Esophagus squamous epithelium (tissue), 5 donors: ENCODE data around the gene CDK12. TPM values are rescaled to one million over a fixed set of nuclear protein-coding genes. Genes with fewer than 3 reads are reported as not detected.
"Not testable (repeated sequence)": the region's sequence is repeated elsewhere in the genome, so short reads cannot be mapped to it uniquely, and the experiment has no call there.

Source experiments
- DNase-seq: peaks from one replicate; lab custom pipeline; 2025; lab: John Stamatoyannopoulos, UW
- H3K27ac ChIP-seq, 4 donors: fragments of 200-600 bp; sonication (generic); one replicate each; pipeline ENCODE4 v1.5.1; 2016 to 2019; ENCODE audit warnings: mild to moderate bottlenecking in 1 of 4
- H3K27me3 ChIP-seq, 4 donors: fragments of 200-600 bp; sonication (generic); 1 replicate in 3 of 4; 2 replicates in 1 of 4; pipeline versions ENCODE4 v1.5.1 to v1.6.0; 2017 to 2021; ENCODE audit warnings: antibody characterized with exemption in 1 of 4
- H3K36me3 ChIP-seq, 3 donors: fragments of 200-600 bp; sonication (generic); one replicate each; pipeline ENCODE4 v1.5.1; 2016 to 2019
- H3K4me1 ChIP-seq, 3 donors: fragments of 200-600 bp; sonication (generic); one replicate each; pipeline ENCODE4 v1.5.1; 2017 to 2019
- H3K4me3 ChIP-seq, 4 donors: fragments of 200-600 bp; sonication (generic); 1 replicate in 3 of 4; 2 replicates in 1 of 4; pipeline ENCODE4 v1.5.1; 2016 to 2019; ENCODE audit warnings: mild to moderate bottlenecking in 2 of 4, moderate library complexity in 1 of 4
- H3K9me3 ChIP-seq, 3 donors: fragments of 200-600 bp; sonication (generic); one replicate each; pipeline ENCODE4 v1.5.1; 2016 to 2019
- POLR2A ChIP-seq, 4 donors: fragments of 450-650 bp; IDR thresholded peaks; one replicate each; pipeline ENCODE4 v1.6.1; 2017; ENCODE audit warnings: antibody characterized with exemption in 4 of 4, mild to moderate bottlenecking in 4 of 4, moderate library complexity in 3 of 4
- WGBS, 2 donors: methylation state at CpG; one replicate each; pipeline ENCODE4 v1.1.5; 2018; 5-methylcytosine and 5-hydroxymethylcytosine counted together
- intact Hi-C: fragments of 100-400 bp; cut with DNase I; formaldehyde crosslinking; loops from one replicate; pipeline ENCODE4 v1.15.0; 2022
- total RNA-seq, 4 donors: library from RNA; depleted of rRNA; stranded (reverse); fragments of >200 nt; gene quantifications; one replicate each; pipeline ENCODE4 v1.1.0, GENCODE V29; 2016
- TF ChIP-seq, protein P1 (sequence below), 6 experiments: fragments of 450-650 bp in 4 of 6; fragments of 200-600 bp in 2 of 6; sonication (generic) in 2 of 6; IDR thresholded peaks; one replicate each; pipeline ENCODE4 v1.5.1; 2016 to 2019; ENCODE audit warnings: antibody characterized with exemption in 6 of 6, mild to moderate bottlenecking in 4 of 6, moderate library complexity in 4 of 6
- donor health status: DM: yes; HTN: yes; CAD: no.

The CDK12 gene
- total RNA-seq, 4 donors from 2014 or later = 22.9 to 47.3 (median 33.5) TPM

- DNase-seq = no peak
- Histone ChIP-seq H3K27ac (peak overlapping the region; percentile 98 to 99 (median 99)), H3K4me3 (peak overlapping the region; percentile 87 to 95 (median 91)), H3K27me3 (no peaks in the 10 kb centered on the region), H3K9me3 (no peaks in the 10 kb centered on the region), H3K36me3 (peaks cover 0 to 16% (median 0%) of the 10 kb centered on the region in 3 donors), H3K4me1 (peaks cover 15 to 53% (median 22%) of the 10 kb centered on the region in 3 donors)
- intact Hi-C loops = no loop called here
- no peak for TF ChIP-seq POLR2A (IDR thresholded peaks at IDR 0.05)
- TF ChIP-seq, protein P1, sequence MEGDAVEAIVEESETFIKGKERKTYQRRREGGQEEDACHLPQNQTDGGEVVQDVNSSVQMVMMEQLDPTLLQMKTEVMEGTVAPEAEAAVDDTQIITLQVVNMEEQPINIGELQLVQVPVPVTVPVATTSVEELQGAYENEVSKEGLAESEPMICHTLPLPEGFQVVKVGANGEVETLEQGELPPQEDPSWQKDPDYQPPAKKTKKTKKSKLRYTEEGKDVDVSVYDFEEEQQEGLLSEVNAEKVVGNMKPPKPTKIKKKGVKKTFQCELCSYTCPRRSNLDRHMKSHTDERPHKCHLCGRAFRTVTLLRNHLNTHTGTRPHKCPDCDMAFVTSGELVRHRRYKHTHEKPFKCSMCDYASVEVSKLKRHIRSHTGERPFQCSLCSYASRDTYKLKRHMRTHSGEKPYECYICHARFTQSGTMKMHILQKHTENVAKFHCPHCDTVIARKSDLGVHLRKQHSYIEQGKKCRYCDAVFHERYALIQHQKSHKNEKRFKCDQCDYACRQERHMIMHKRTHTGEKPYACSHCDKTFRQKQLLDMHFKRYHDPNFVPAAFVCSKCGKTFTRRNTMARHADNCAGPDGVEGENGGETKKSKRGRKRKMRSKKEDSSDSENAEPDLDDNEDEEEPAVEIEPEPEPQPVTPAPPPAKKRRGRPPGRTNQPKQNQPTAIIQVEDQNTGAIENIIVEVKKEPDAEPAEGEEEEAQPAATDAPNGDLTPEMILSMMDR (IDR thresholded peaks at IDR 0.05) = no peak
- 0 to 1% methylated on average over 10 to 19 of the region's 28 CpGs for WGBS, 2 donors
Observed at GRCh38 chr17:39462631-39463375, 1.5 kb downstream of the CDK12 start.

DNA sequence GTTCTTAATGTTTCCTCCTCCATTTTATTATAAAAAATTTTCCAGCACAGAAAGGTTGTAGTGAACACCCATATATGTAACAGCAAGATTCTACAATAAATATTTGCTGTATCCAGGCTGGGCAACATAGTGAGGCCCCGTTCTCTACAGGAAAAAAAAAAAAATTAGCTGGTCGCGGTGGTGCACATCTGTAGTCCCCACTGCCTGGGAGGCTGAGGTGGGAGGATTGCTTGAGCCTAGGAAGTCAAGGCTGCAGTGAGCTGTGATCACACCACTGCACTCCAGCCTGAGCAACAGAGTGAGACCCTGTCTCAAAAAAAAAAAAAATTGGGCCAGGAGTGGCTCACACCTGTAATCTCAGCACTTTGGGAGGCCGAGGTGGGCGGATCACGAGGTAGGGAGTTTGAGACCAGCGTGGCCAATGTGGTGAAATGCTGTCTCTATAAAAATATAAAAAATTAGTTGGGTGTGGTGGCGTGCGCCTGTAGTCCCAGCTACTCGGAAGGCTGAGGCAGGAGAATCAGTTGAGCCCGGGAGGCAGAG is 3.4 kb downstream of the CDK12 start:
- H3K4me3 ChIP-seq = peak overlapping the region in 3 of 4 donors; percentile 87 to 95 (median 94)
- H3K27ac ChIP-seq, intact Hi-C loops, DNase-seq, H3K9me3 ChIP-seq, H3K27me3 ChIP-seq: not testable (repeated sequence)
- WGBS, 2 donors = 79% methylated on average over 10 to 11 of the region's 11 CpGs
- H3K36me3 ChIP-seq = peaks cover 0 to 35% (median 0%) of the 10 kb centered on the region in 3 donors
- peaks cover 15 to 53% (median 22%) of the 10 kb centered on the region in 3 donors for H3K4me1 ChIP-seq

GRCh38 chr17:39468610-39469009 is 7.3 kb downstream of the CDK12 start:
- 94 to 97% methylated on average over 11 of the region's 11 CpGs for WGBS, 2 donors
- H3K27ac ChIP-seq, H3K4me3 ChIP-seq, DNase-seq, H3K9me3 ChIP-seq, intact Hi-C loops, H3K27me3 ChIP-seq: not testable (repeated sequence)
- peaks cover 14 to 74% (median 18%) of the 10 kb centered on the region in 3 donors for H3K36me3 ChIP-seq
- H3K4me1 ChIP-seq = peaks cover 13 to 39% (median 21%) of the 10 kb centered on the region in 3 donors

DNA sequence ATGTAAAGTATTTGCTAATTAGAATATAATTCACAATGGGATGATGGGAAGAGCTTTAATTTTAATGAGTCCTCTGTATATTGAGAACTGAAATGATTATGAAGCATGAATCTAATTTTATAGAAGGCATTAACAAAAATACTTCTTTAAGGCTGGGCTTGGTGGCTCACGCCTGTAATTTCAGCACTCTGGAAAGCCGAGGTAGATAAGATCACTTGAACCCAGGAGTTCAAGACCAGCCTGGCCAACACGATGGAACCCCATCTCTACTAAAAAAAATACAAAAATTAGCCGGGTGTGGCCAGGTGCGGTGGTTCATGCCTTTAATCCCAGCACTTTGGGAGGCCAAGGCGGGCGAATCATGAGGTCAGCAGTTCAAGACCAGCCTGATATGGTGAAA is 12.0 kb downstream of the CDK12 start:
- Histone ChIP-seq H3K9me3 (no peaks in the 10 kb centered on the region), H3K27ac (no peak overlapping the region), H3K36me3 (peaks cover 18 to 100% (median 23%) of the 10 kb centered on the region in 3 donors), H3K4me1 (no peaks in the 10 kb centered on the region), H3K27me3 (no peaks in the 10 kb centered on the region), H3K4me3 (no peak overlapping the region)
- intact Hi-C loops = no loop called here
- DNase-seq = no peak
- no peak for TF ChIP-seq POLR2A (IDR thresholded peaks at IDR 0.05)
- TF ChIP-seq, protein P1 (IDR thresholded peaks at IDR 0.05) = no peak
- WGBS, 2 donors = 79 to 95% methylated on average over 5 to 7 of the region's 7 CpGs

GRCh38 chr17:39479631-39480030 is 18.3 kb downstream of the CDK12 start:
- intact Hi-C loops = not testable (repeated sequence)
- H3K36me3 ChIP-seq = peaks cover 0 to 97% (median 9%) of the 10 kb centered on the region in 3 donors
- 61 to 70% methylated on average over 8 of the region's 8 CpGs for WGBS, 2 donors

DNA sequence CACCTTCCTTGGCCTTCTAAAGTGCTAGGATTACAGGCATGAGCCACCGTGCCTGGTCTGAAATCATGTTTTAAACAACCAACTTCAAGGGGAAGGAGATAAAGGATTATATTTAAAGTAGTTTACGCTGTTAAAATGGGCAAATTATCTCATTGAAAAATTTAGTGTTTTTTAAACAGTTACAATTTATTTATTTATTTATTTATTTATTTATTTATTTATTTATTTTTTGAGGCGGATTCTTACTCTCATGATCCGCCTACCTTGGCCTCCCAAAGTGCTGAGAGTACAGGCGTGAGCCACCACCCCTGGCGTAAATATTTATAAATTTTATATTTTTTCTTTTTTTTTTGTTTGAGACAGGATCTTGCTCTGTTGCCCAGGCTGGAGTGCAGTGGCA is 22.2 kb downstream of the CDK12 start:
- no peaks in the 10 kb centered on the region for H3K9me3 ChIP-seq
- peaks cover 0 to 17% (median 0%) of the 10 kb centered on the region in 3 donors for H3K4me1 ChIP-seq
- TF ChIP-seq POLR2A (IDR thresholded peaks at IDR 0.05) = no peak
- TF ChIP-seq, protein P1 (IDR thresholded peaks at IDR 0.05) = no peak
- H3K4me3 ChIP-seq = no peak overlapping the region
- H3K36me3 ChIP-seq = peaks cover 0 to 74% (median 0%) of the 10 kb centered on the region in 3 donors
- intact Hi-C loops = no loop called here
- H3K27me3 ChIP-seq = no peaks in the 10 kb centered on the region
- WGBS, 2 donors = 94 to 95% methylated on average over 6 of the region's 6 CpGs
- no peak for DNase-seq
- H3K27ac ChIP-seq = no peak overlapping the region

More at GRCh38 chr17:39479631-39480030, 18.3 kb downstream of the CDK12 start:
- H3K27ac ChIP-seq, DNase-seq, H3K4me1 ChIP-seq, H3K27me3 ChIP-seq, H3K9me3 ChIP-seq, H3K4me3 ChIP-seq: not testable (repeated sequence)
